SK-N-SH (cell line): ENCODE measurements around the gene RBBP9. TPM values are rescaled to one million over a fixed set of nuclear protein-coding genes. Genes with fewer than 3 reads are reported as not detected.

Experiments
- CTCF ChIA-PET: fragments of 300-600, 350-600 bp; formaldehyde crosslinking; extraction: SDS; loops from one replicate; lab custom pipeline; 2021; lab: Yijun Ruan, JAX
- POLR2A ChIA-PET: fragments of 350-600 bp; sonication (Branson Sonifier 250); formaldehyde crosslinking; extraction: SDS; loops from one replicate; lab custom pipeline; 2020; ENCODE audit warnings: antibody characterized with exemption, inconsistent platforms; lab: Yijun Ruan, JAX
- DNase-seq: peaks from one replicate; pipeline ENCODE4 v3.0.0; 2012
- H2AFZ ChIP-seq: fragments of 200-600 bp; sonication (generic); 2 replicates; pipeline ENCODE4 v1.8.1; 2016; ENCODE audit warnings: antibody characterized with exemption, mild to moderate bottlenecking, low read depth
- H3F3A ChIP-seq: fragments of 200-600 bp; sonication (generic); replicated peaks from 2 replicates; pipeline ENCODE3; 2016; ENCODE audit warnings: antibody characterized with exemption, mild to moderate bottlenecking; ENCODE audit not compliant: insufficient read depth
- H3K27ac ChIP-seq, 2 experiments: fragments of 200-500 bp in 1 of 2; fragments of 200-600 bp in 1 of 2; sonication (Bioruptor generic) in 1 of 2; sonication (generic), shearing (Covaris generic) in 1 of 2; 2 replicates each; pipeline versions ENCODE4 v1.5.1 to v1.6.1; 2014 to 2016; ENCODE audit warnings: low read depth in 2 of 2, inconsistent platforms in 1 of 2, low read length in 1 of 2, mild to moderate bottlenecking in 1 of 2, mixed read lengths in 1 of 2
- H3K27me3 ChIP-seq: fragments of 200-600 bp; sonication (generic), shearing (Covaris generic); 2 replicates; pipeline ENCODE4 v1.6.1; 2016; ENCODE audit warnings: mixed run types; ENCODE audit not compliant: insufficient read depth
- H3K36me3 ChIP-seq, 2 experiments: fragments of 200-500 bp in 1 of 2; fragments of 200-600 bp in 1 of 2; sonication (Bioruptor generic) in 1 of 2; sonication (generic) in 1 of 2; replicated peaks in 1 of 2; 2 replicates each; pipeline versions ENCODE3 to v1.5.1; 2014 to 2016; ENCODE audit warnings: low read length in 1 of 2, mild to moderate bottlenecking in 1 of 2; ENCODE audit not compliant: insufficient read depth in 2 of 2, control insufficient read depth in 1 of 2
- H3K4me1 ChIP-seq, 2 experiments: fragments of 200-500 bp in 1 of 2; fragments of 200-600 bp in 1 of 2; sonication (Bioruptor generic) in 1 of 2; sonication (generic), shearing (Covaris generic) in 1 of 2; 2 replicates each; pipeline versions ENCODE4 v1.5.1 to v1.6.1; 2014 to 2016; ENCODE audit warnings: low read depth in 1 of 2, low read length in 1 of 2, mixed run types in 1 of 2; ENCODE audit not compliant: insufficient read depth in 2 of 2, control insufficient read depth in 1 of 2
- H3K4me2 ChIP-seq: fragments of 200-600 bp; sonication (generic), shearing (Covaris generic); 2 replicates; pipeline ENCODE4 v1.6.1; 2017; ENCODE audit warnings: mixed run types
- H3K4me3 ChIP-seq, 2 experiments: fragments of 200-500 bp in 1 of 2; fragments of 200-600 bp in 1 of 2; sonication (Bioruptor generic) in 1 of 2; sonication (generic), shearing (Covaris generic) in 1 of 2; 2 replicates each; pipeline versions ENCODE4 v1.5.1 to v1.8.1; 2014 to 2016; ENCODE audit warnings: low read depth in 2 of 2, inconsistent platforms in 1 of 2, low read length in 1 of 2, mild to moderate bottlenecking in 1 of 2, mixed read lengths in 1 of 2, moderate library complexity in 1 of 2
- H3K79me2 ChIP-seq: fragments of 200-600 bp; sonication (generic); 2 replicates; pipeline ENCODE4 v1.8.1; 2017; ENCODE audit warnings: mild to moderate bottlenecking; ENCODE audit not compliant: insufficient read depth
- H3K9ac ChIP-seq: fragments of 200-600 bp; sonication (generic); 2 replicates; pipeline ENCODE4 v1.6.1; 2017; ENCODE audit warnings: mixed run types
- H3K9me2 ChIP-seq: fragments of 200-600 bp; sonication (generic); 2 replicates; pipeline ENCODE4 v1.6.1; 2017; ENCODE audit warnings: mixed run types
- H3K9me3 ChIP-seq: fragments of 200-600 bp; sonication (generic); 2 replicates; pipeline ENCODE4 v1.6.1; 2017; ENCODE audit warnings: mixed run types, mild to moderate bottlenecking, moderate library complexity
- H4K20me1 ChIP-seq: fragments of 200-600 bp; sonication (generic); 2 replicates; pipeline ENCODE4 v1.6.1; 2017; ENCODE audit warnings: mild to moderate bottlenecking, mixed run types; ENCODE audit not compliant: insufficient read depth
- CTCF ChIP-seq: fragments of 200-600 bp; sonication (generic); IDR thresholded peaks from 2 replicates; pipeline ENCODE4 v1.6.1; 2017; ENCODE audit warnings: antibody characterized with exemption, mild to moderate bottlenecking, moderate library complexity
- EZH2phosphoT487 ChIP-seq: fragments of 200-600 bp; sonication (generic); IDR thresholded peaks from 2 replicates; pipeline ENCODE4 v1.6.1; 2017; ENCODE audit warnings: low read depth, mixed run types, mild to moderate bottlenecking, antibody characterized with exemption, moderate library complexity, borderline replicate concordance
- FOXJ3 ChIP-seq: sonication (generic); formaldehyde crosslinking; IDR thresholded peaks from 2 replicates; pipeline ENCODE4 v1.5.1; 2020; ENCODE audit warnings: mild to moderate bottlenecking, missing genetic modification reagents
- GATA2 ChIP-seq: sonication (generic); formaldehyde crosslinking; IDR thresholded peaks from 2 replicates; pipeline ENCODE4 v1.5.0; 2020; ENCODE audit warnings: mild to moderate bottlenecking, missing genetic modification reagents
- JUND ChIP-seq: IDR thresholded peaks from 2 replicates; pipeline ENCODE4 v1.4.0; 2012
- MXI1 ChIP-seq: IDR thresholded peaks from 2 replicates; pipeline ENCODE4 v1.6.1; 2012; ENCODE audit warnings: mild to moderate bottlenecking, low read depth, low read length, improper control_type of control experiment
- NRF1 ChIP-seq: IDR thresholded peaks from 2 replicates; pipeline ENCODE4 v1.6.1; 2012; ENCODE audit warnings: low read depth, mild to moderate bottlenecking, low read length
- PBX3 ChIP-seq: IDR thresholded peaks from 2 replicates; pipeline ENCODE4; 2012
- RCOR1 ChIP-seq: fragments of 150-350 bp; IDR thresholded peaks from 2 replicates; pipeline ENCODE4 v1.6.1; 2017; ENCODE audit warnings: antibody characterized with exemption, low read length
- REST ChIP-seq: IDR thresholded peaks from 2 replicates; pipeline ENCODE4 v1.6.1; 2012; ENCODE audit warnings: mild to moderate bottlenecking, low read depth, low read length, moderate library complexity
- RXRA ChIP-seq: IDR thresholded peaks from 2 replicates; pipeline ENCODE4 v1.4.0; 2012; ENCODE audit warnings: low read depth, mild to moderate bottlenecking, borderline replicate concordance
- SIN3A ChIP-seq: IDR thresholded peaks from 2 replicates; pipeline ENCODE4 v1.6.1; 2012; ENCODE audit warnings: low read depth, mild to moderate bottlenecking, low read length, moderate library complexity, borderline replicate concordance
- SMC3 ChIP-seq: IDR thresholded peaks from 2 replicates; pipeline ENCODE4 v1.6.1; 2012; ENCODE audit warnings: low read depth, low read length, improper control_type of control experiment
- TAF1 ChIP-seq: IDR thresholded peaks from 2 replicates; pipeline ENCODE4 v1.6.1; 2012; ENCODE audit warnings: low read depth, mild to moderate bottlenecking, low read length, moderate library complexity, borderline replicate concordance
- ZBTB33 ChIP-seq: IDR thresholded peaks from 2 replicates; pipeline ENCODE4 v1.4.0; 2012; ENCODE audit warnings: low read depth, borderline replicate concordance
- WGBS: methylation state at CpG from one replicate; pipeline ENCODE4 v1.1.6; 2017; ENCODE audit warnings: low lambda C conversion rate; 5-methylcytosine and 5-hydroxymethylcytosine counted together
- polyA plus RNA-seq, 3 experiments: library from polyadenylated mRNA; depleted of rRNA; stranded (reverse); fragments of >200 nt; gene quantifications; 2 replicates each; pipeline ENCODE4 v1.2.3, GENCODE V29; 2012

Gene RBBP9
- polyA plus RNA-seq, 1 of the 3 experiments (the other 2 are of a cell fraction), result 7.5 TPM

- Histone ChIP-seq H3K9me3 (no peaks in the 10 kb centered on the region), H2AFZ (no peak overlapping the region), H3K4me1 (no peaks in the 10 kb centered on the region), H3F3A (peaks cover 8% of the 10 kb centered on the region), H3K4me3 (no peak overlapping the region), H3K36me3 (peaks cover 71 to 77% of the 10 kb centered on the region in 2 experiments), H3K4me2 (no peak overlapping the region), H3K9me2 (no peaks in the 10 kb centered on the region), H4K20me1 (no peaks in the 10 kb centered on the region), H3K27me3 (no peaks in the 10 kb centered on the region), H3K9ac (no peak overlapping the region), H3K79me2 (no peaks in the 10 kb centered on the region), H3K27ac (no peak overlapping the region)
- ChIA-PET POLR2A (no interaction called here), CTCF (no interaction called here)
- no peak for TF ChIP-seq ZBTB33
- no peak for TF ChIP-seq SIN3A
- TF ChIP-seq FOXJ3 (CRISPR knock-in tag), result no peak
- TF ChIP-seq GATA2 (CRISPR knock-in tag), result no peak
- no peak for TF ChIP-seq EZH2phosphoT487
- no peak for TF ChIP-seq SMC3
- no peak for TF ChIP-seq REST
- DNase-seq, result no peak
- WGBS, result 100% methylated on average over 1 of the region's 1 CpG
Measured at GRCh38 chr20:18477821-18478220, 19.2 kb downstream of the RBBP9 start.

- H3K9ac ChIP-seq, result no peak overlapping the region
- no peaks in the 10 kb centered on the region for H3K9me2 ChIP-seq
- H2AFZ ChIP-seq, result no peak overlapping the region
- H3K79me2 ChIP-seq, result no peaks in the 10 kb centered on the region
- no peak overlapping the region for H3K4me2 ChIP-seq
- ChIA-PET CTCF (no interaction called here), POLR2A (interaction anchor here (0.9 kb wide), 1 partner anchor 21 kb away, joined by 4 read pairs; no protein-coding TSS in a partner anchor)
- DNase-seq, result no peak
- H4K20me1 ChIP-seq, result no peaks in the 10 kb centered on the region
- WGBS, result 97% methylated on average over 1 of the region's 1 CpG
- peaks cover 65 to 75% of the 10 kb centered on the region in 2 experiments for H3K36me3 ChIP-seq
- H3K27ac ChIP-seq, result no peak overlapping the region
- H3K9me3 ChIP-seq, result no peaks in the 10 kb centered on the region
- H3F3A ChIP-seq, result peaks cover 11% of the 10 kb centered on the region
- no peak overlapping the region for H3K4me3 ChIP-seq
- H3K27me3 ChIP-seq, result no peaks in the 10 kb centered on the region
- no peaks in the 10 kb centered on the region for H3K4me1 ChIP-seq
- TF ChIP-seq JUND (no peak), ZBTB33 (no peak), NRF1 (no peak), TAF1 (no peak), GATA2 (CRISPR knock-in tag) (no peak), RXRA (no peak), RCOR1 (no peak), PBX3 (no peak), EZH2phosphoT487 (no peak), MXI1 (no peak), CTCF (no peak)
Measured at GRCh38 chr20:18477218-18477617, 19.8 kb downstream of the RBBP9 start.
